Activated T-cell treated with anti-CD3 and anti-CD28 coated beads, Interleukin-2, amount 50 U/mL, for 48 hours (primary cell): ENCODE measurements around the gene SIGLEC6.

Source experiments
- DNase-seq, 2 experiments: peaks; one replicate each; pipeline ENCODE4 v3.0.0-alpha.2; 2020

The SIGLEC6 gene

DNA sequence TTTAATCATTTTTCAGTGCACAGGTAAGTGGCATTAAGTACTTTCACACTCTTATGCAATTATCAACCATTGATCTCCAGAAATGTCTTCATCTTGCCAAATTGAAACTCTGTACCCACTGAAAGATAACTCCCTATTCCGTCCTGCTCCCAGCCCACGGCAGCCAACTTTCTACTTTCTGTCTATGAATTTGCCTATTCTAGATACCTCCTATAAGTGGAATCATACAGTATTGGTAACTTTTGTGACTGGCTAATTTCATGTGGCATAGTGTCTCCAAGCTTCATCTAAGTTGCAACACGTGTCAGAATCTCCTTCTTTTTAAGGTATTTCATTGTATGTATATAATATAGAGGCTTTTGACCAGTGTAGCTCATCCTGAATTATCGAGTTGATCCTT lies 58.9 kb downstream of the SIGLEC6 start:
- no peak for DNase-seq

DNA sequence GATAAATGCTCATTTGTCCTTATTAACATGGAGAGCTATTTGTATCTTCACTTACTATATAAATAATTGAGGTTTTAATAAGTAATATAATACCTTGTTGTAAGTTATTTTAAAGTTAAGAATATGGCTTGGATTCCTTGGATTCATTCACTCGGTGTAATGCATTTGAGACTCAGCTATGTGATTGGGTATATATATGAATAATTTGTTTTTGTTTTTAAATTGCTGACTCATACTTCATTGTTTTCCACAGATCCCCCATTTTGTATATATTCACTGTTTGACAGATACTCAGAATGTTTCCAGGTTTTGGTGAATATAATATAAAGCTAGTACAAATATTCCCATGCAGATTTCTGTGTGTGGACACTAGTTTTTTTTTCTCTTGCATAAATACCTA lies 59.9 kb downstream of the SIGLEC6 start:
- DNase-seq, result no peak

DNA sequence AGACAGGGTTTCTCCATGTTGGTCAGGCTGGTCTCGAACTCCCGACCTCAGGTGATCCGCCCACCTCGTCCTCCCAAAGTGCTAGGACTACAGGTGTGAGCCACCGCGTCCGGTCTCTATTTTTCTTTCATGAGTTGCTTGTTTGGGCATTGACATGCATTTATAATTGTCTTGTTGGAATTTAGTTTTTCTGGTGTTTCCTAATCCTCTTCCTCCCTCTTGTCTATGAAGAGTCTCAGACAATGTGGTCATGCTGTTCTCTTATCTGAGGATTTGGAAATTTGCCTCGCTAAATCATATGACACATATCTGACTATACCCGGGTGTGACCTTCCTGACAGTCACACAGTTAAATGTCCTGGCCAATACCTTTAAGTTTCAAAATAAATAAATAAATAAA lies 60.5 kb downstream of the SIGLEC6 start:
- no peak for DNase-seq

DNA sequence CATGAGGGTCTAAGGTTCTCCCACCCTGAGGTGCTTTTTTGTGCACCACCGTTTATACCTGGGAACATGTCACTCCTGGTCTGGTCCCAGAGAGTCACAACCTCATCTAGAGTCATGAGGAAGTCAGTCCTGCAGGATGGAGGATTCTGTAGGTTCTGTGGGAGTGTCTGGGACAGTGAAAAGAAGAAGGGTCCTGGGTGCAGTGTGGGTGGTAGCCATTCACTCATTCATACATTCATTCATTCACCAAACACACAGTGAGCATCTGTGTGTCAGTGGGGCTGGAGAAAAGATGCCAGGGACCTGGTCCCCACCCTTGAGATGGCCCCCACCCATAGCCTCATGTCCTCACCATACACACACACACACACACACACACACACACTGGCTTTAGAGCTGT lies 61.8 kb downstream of the SIGLEC6 start:
- DNase-seq, result no peak

DNA sequence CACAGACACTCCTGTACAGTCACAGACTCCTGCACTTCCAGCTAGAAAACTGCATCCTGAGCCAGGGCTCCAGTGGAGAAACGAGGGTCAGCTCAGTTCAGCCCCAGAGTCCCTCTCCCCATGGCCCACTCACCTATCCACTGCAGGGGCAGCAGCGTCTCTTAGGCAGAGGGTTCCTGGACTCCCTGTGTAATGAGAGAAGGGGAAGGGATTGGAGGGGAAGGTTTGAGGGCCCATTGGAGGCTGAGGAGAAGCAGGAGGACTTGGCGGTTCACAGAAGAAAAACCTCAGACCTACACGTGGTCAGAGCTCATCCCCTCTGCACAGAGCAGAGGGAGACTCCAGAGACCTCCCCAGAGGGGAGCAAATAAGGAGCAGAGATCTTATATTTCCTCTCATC lies 62.3 kb downstream of the SIGLEC6 start:
- DNase-seq, result no peak

DNA sequence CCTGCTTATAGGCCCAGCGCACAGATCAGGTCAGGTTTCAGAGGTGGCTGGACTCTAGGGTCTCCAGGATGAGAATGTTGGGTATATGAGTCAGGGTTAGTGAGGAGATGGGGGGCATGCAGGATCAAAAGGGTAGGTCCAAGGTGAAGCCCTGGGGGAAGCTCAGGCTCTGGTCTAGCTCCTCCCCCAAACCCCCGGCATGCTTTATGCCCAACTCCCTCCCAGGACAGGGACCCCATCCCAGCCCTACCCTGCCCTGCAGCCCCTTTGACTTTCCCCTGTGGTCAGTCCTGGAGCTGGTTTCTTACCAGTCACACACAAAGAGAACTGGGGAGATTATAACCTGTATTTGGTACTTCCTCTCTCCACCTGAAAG lies 62.9 kb downstream of the SIGLEC6 start:
- no peak for DNase-seq

DNA sequence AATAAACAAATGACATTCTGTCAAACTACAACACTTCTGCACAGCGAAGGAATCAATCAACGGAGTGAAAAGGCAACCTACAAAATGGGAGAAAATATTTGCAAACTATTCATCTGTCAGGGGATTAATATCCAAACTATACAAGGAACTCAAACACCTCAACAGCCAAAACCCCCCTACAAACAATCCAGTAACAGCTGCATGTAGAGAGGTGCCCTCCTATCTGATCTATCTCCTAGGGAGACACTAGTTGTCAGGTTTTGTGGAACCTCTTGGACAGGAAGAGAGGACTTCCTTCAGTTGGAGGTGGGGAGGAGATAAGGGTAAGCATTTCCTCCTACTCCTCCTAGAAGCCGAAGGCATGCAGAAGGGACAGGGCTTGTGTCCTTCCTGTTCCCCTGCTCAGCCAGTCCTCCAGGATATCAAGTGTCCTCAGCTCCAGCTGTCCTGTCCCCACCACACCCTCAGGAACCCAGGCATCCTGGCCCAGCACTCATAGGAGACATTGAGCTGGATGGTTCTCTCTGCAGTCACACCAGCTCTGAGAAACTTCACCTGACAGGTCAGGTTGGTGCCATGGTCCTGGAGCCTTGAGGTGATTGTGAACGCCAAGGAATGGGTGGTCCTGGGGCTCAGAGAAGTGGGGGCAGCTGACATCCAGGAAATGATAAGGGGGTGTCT lies 63.5 kb downstream of the SIGLEC6 start:
- DNase-seq, result no peak
